ENCODE data around the gene MYOZ2. TPM values are rescaled to one million over a fixed set of nuclear protein-coding genes. Genes with fewer than 3 reads are reported as not detected.

The MYOZ2 gene
- total RNA-seq, 1 donor from 2014 or later = not detected

- FAIRE-seq = no peak
- no peak overlapping the region for H3K4me3 ChIP-seq (ENCODE audit: low read depth, low read length)
- DNase-seq (ENCODE audit: low read depth) = no peak
- no peaks in the 10 kb centered on the region for H3K36me3 ChIP-seq (ENCODE audit: control insufficient read depth, insufficient read depth, low read length)
- no peak for TF ChIP-seq CTCF (IDR thresholded peaks at IDR 0.05; ENCODE audit: insufficient read depth, low read length, severe bottlenecking)
- H3K27me3 ChIP-seq (ENCODE audit: control insufficient read depth, insufficient read depth, low read length) = no peaks in the 10 kb centered on the region
Measured at GRCh38 chr4:119098306-119098705, 37.3 kb upstream of the MYOZ2 start.

- DNase-seq (ENCODE audit: low read depth) (no peak), FAIRE-seq (no peak)
- no peak for TF ChIP-seq CTCF (IDR thresholded peaks at IDR 0.05; ENCODE audit: insufficient read depth, low read length, severe bottlenecking)
- no peak overlapping the region for H3K4me3 ChIP-seq (ENCODE audit: low read depth, low read length)
- H3K27me3 ChIP-seq (ENCODE audit: control insufficient read depth, insufficient read depth, low read length) = no peaks in the 10 kb centered on the region
- H3K36me3 ChIP-seq (ENCODE audit: control insufficient read depth, insufficient read depth, low read length) = no peaks in the 10 kb centered on the region
Measured at GRCh38 chr4:119099227-119099810, 36.3 kb upstream of the MYOZ2 start.

GRCh38 chr4:119100655-119101054 lies 35.0 kb upstream of the MYOZ2 start:
- TF ChIP-seq CTCF (IDR thresholded peaks at IDR 0.05; ENCODE audit: insufficient read depth, low read length, severe bottlenecking) = no peak
- H3K36me3 ChIP-seq (ENCODE audit: control insufficient read depth, insufficient read depth, low read length) = no peaks in the 10 kb centered on the region
- DNase-seq (ENCODE audit: low read depth) = no peak
- FAIRE-seq = no peak
- H3K4me3 ChIP-seq (ENCODE audit: low read depth, low read length) = no peak overlapping the region
- no peaks in the 10 kb centered on the region for H3K27me3 ChIP-seq (ENCODE audit: control insufficient read depth, insufficient read depth, low read length)

GRCh38 chr4:119103263-119103662 lies 32.4 kb upstream of the MYOZ2 start:
- TF ChIP-seq CTCF (IDR thresholded peaks at IDR 0.05; ENCODE audit: insufficient read depth, low read length, severe bottlenecking) = no peak
- Histone ChIP-seq H3K27me3 (ENCODE audit: control insufficient read depth, insufficient read depth, low read length) (no peaks in the 10 kb centered on the region), H3K4me3 (ENCODE audit: low read depth, low read length) (no peak overlapping the region), H3K36me3 (ENCODE audit: control insufficient read depth, insufficient read depth, low read length) (no peaks in the 10 kb centered on the region)
- DNase-seq (ENCODE audit: low read depth) (peak; percentile 100), FAIRE-seq (peak; percentile 40)

GRCh38 chr4:119104644-119105273 lies 30.9 kb upstream of the MYOZ2 start:
- Histone ChIP-seq H3K27me3 (ENCODE audit: control insufficient read depth, insufficient read depth, low read length) (no peaks in the 10 kb centered on the region), H3K36me3 (ENCODE audit: control insufficient read depth, insufficient read depth, low read length) (no peaks in the 10 kb centered on the region), H3K4me3 (ENCODE audit: low read depth, low read length) (no peak overlapping the region)
- FAIRE-seq (no peak), DNase-seq (ENCODE audit: low read depth) (no peak)
- TF ChIP-seq CTCF (IDR thresholded peaks at IDR 0.05; ENCODE audit: insufficient read depth, low read length, severe bottlenecking) = no peak

GRCh38 chr4:119105605-119106004 lies 30.0 kb upstream of the MYOZ2 start:
- FAIRE-seq = no peak

More at GRCh38 chr4:119105605-119106004, 30.0 kb upstream of the MYOZ2 start:
- peak; percentile 47 for DNase-seq (ENCODE audit: low read depth)
- Histone ChIP-seq H3K36me3 (ENCODE audit: control insufficient read depth, insufficient read depth, low read length) (no peaks in the 10 kb centered on the region), H3K4me3 (ENCODE audit: low read depth, low read length) (no peak overlapping the region), H3K27me3 (ENCODE audit: control insufficient read depth, insufficient read depth, low read length) (no peaks in the 10 kb centered on the region)
- no peak for TF ChIP-seq CTCF (IDR thresholded peaks at IDR 0.05; ENCODE audit: insufficient read depth, low read length, severe bottlenecking)

All from bronchial epithelial cell (primary cell).